Measurements from ENCODE around the gene SYNJ2BP.
"Not testable (repeated sequence)": the region's sequence is repeated elsewhere in the genome, so short reads cannot be mapped to it uniquely, and the experiment has no call there.

The SYNJ2BP gene

GRCh38 chr14:70425354-70425753, 8.5 kb upstream of the SYNJ2BP start:
- Histone ChIP-seq H3K27me3 (ENCODE audit: insufficient read depth, low read length, poor library complexity, severe bottlenecking) (peaks cover 6% of the 10 kb centered on the region), H4K20me1 (ENCODE audit: insufficient read depth, low read length, poor library complexity, severe bottlenecking) (no peaks in the 10 kb centered on the region), H3K4me1 (ENCODE audit: insufficient read depth, low read length, poor library complexity, severe bottlenecking) (no peaks in the 10 kb centered on the region), H3K9me3 (ENCODE audit: insufficient read depth, low read depth, low read length) (no peaks in the 10 kb centered on the region), H3F3A (ENCODE audit: low read depth) (no peaks in the 10 kb centered on the region), H3K36me3 (ENCODE audit: insufficient read depth, low read length) (no peaks in the 10 kb centered on the region), H3K4me3 (ENCODE audit: low read length, poor library complexity, severe bottlenecking) (no peak overlapping the region), H2AFZ (ENCODE audit: low read length) (no peak overlapping the region), H3K9ac (ENCODE audit: low read depth, low read length, poor library complexity, severe bottlenecking) (no peak overlapping the region), H3K79me2 (ENCODE audit: insufficient read depth, low read length) (no peaks in the 10 kb centered on the region), H3K4me2 (ENCODE audit: low read depth, low read length, poor library complexity, severe bottlenecking) (no peak overlapping the region), H3K9me2 (replicated peaks; ENCODE audit: low read depth, low read length) (no peaks in the 10 kb centered on the region)
- TF ChIP-seq EZH2phosphoT487 (IDR thresholded peaks at IDR 0.05; ENCODE audit: borderline replicate concordance) (no peak), CTCF (conservative IDR thresholded peaks at IDR 0.05; ENCODE audit: low read length) (no peak)

- no peak overlapping the region for H3K9ac ChIP-seq (ENCODE audit: low read depth, low read length, poor library complexity, severe bottlenecking)
- TF ChIP-seq CTCF (conservative IDR thresholded peaks at IDR 0.05; ENCODE audit: low read length) = no peak
- TF ChIP-seq EZH2phosphoT487 (IDR thresholded peaks at IDR 0.05; ENCODE audit: borderline replicate concordance) = no peak
- H4K20me1 ChIP-seq (ENCODE audit: insufficient read depth, low read length, poor library complexity, severe bottlenecking) = no peaks in the 10 kb centered on the region
- H3K36me3 ChIP-seq (ENCODE audit: insufficient read depth, low read length) = no peaks in the 10 kb centered on the region
- no peak overlapping the region for H2AFZ ChIP-seq (ENCODE audit: low read length)
- no peaks in the 10 kb centered on the region for H3K4me1 ChIP-seq (ENCODE audit: insufficient read depth, low read length, poor library complexity, severe bottlenecking)
- no peaks in the 10 kb centered on the region for H3K9me3 ChIP-seq (ENCODE audit: insufficient read depth, low read depth, low read length)
- no peaks in the 10 kb centered on the region for H3F3A ChIP-seq (ENCODE audit: low read depth)
- no peaks in the 10 kb centered on the region for H3K79me2 ChIP-seq (ENCODE audit: insufficient read depth, low read length)
- H3K4me3 ChIP-seq (ENCODE audit: low read length, poor library complexity, severe bottlenecking) = no peak overlapping the region
- no peak overlapping the region for H3K4me2 ChIP-seq (ENCODE audit: low read depth, low read length, poor library complexity, severe bottlenecking)
- H3K27me3 ChIP-seq (ENCODE audit: insufficient read depth, low read length, poor library complexity, severe bottlenecking) = no peaks in the 10 kb centered on the region
- no peaks in the 10 kb centered on the region for H3K9me2 ChIP-seq (replicated peaks; ENCODE audit: low read depth, low read length)
Measured at GRCh38 chr14:70422538-70422937, 5.6 kb upstream of the SYNJ2BP start.

GRCh38 chr14:70419270-70419931, 2.5 kb upstream of the SYNJ2BP start:
- H3K9ac ChIP-seq (ENCODE audit: low read depth, low read length, poor library complexity, severe bottlenecking); H2AFZ ChIP-seq (ENCODE audit: low read length); H3F3A ChIP-seq (ENCODE audit: low read depth); H4K20me1 ChIP-seq (ENCODE audit: insufficient read depth, low read length, poor library complexity, severe bottlenecking); H3K27me3 ChIP-seq (ENCODE audit: insufficient read depth, low read length, poor library complexity, severe bottlenecking); H3K9me3 ChIP-seq (ENCODE audit: insufficient read depth, low read depth, low read length); H3K4me2 ChIP-seq (ENCODE audit: low read depth, low read length, poor library complexity, severe bottlenecking); H3K9me2 ChIP-seq (replicated peaks; ENCODE audit: low read depth, low read length); H3K4me3 ChIP-seq (ENCODE audit: low read length, poor library complexity, severe bottlenecking); H3K36me3 ChIP-seq (ENCODE audit: insufficient read depth, low read length): not testable (repeated sequence)
- H3K4me1 ChIP-seq (ENCODE audit: insufficient read depth, low read length, poor library complexity, severe bottlenecking) = peaks cover 19% of the 10 kb centered on the region
- H3K79me2 ChIP-seq (ENCODE audit: insufficient read depth, low read length) = peaks cover 19% of the 10 kb centered on the region; the same call in 1 of the 2 replicates

- peaks cover 29% of the 10 kb centered on the region for H3K79me2 ChIP-seq (ENCODE audit: insufficient read depth, low read length)
- no peaks in the 10 kb centered on the region for H4K20me1 ChIP-seq (ENCODE audit: insufficient read depth, low read length, poor library complexity, severe bottlenecking)
- peak overlapping the region; percentile 77 for H3K4me3 ChIP-seq (ENCODE audit: low read length, poor library complexity, severe bottlenecking)
- no peaks in the 10 kb centered on the region for H3K9me3 ChIP-seq (ENCODE audit: insufficient read depth, low read depth, low read length)
- H3K36me3 ChIP-seq (ENCODE audit: insufficient read depth, low read length) = no peaks in the 10 kb centered on the region
- no peaks in the 10 kb centered on the region for H3K9me2 ChIP-seq (replicated peaks; ENCODE audit: low read depth, low read length)
- no peaks in the 10 kb centered on the region for H3K27me3 ChIP-seq (ENCODE audit: insufficient read depth, low read length, poor library complexity, severe bottlenecking)
- H2AFZ ChIP-seq (ENCODE audit: low read length) = peak overlapping the region; percentile 88
- H3K9ac ChIP-seq (ENCODE audit: low read depth, low read length, poor library complexity, severe bottlenecking) = peak overlapping the region; percentile 63
- H3K4me2 ChIP-seq (ENCODE audit: low read depth, low read length, poor library complexity, severe bottlenecking) = peak overlapping the region; percentile 87
- H3F3A ChIP-seq (ENCODE audit: low read depth) = no peaks in the 10 kb centered on the region
- TF ChIP-seq CTCF (conservative IDR thresholded peaks at IDR 0.05; ENCODE audit: low read length) = no peak
- H3K4me1 ChIP-seq (ENCODE audit: insufficient read depth, low read length, poor library complexity, severe bottlenecking) = peaks cover 37% of the 10 kb centered on the region
Measured at GRCh38 chr14:70416338-70416724, 559 bp downstream of the SYNJ2BP start.

All from Loucy (cell line).